K562 (cell line): Measurements from ENCODE around the gene SPTAN1. TPM values are rescaled to one million over a fixed set of nuclear protein-coding genes. Genes with fewer than 3 reads are reported as not detected.
A peak's percentile ranks its signal among the peaks of the same experiment; 100 is the strongest.

Experiments
- ATAC-seq: fragments of 200-7000 bp; cut with Tn5 transposase; 3 replicates; pipeline ENCODE4 v1.9.1; 2020; ENCODE audit warnings: moderate library complexity
- BruUV-seq: library from RNA; stranded (reverse); fragments of 400-500 nt; replicated peaks from 2 replicates; lab custom pipeline; 2021; lab: Mats Ljungman, UMichigan
- CTCF ChIA-PET: fragments of 300-600 bp; formaldehyde crosslinking; extraction: SDS; loops from one replicate; lab custom pipeline; 2021; ENCODE audit warnings: low intra/inter-chr PET ratio; lab: Yijun Ruan, JAX
- POLR2A ChIA-PET: fragments of 300-600, 350-650 bp; sonication (Branson Sonifier 250); formaldehyde crosslinking; extraction: SDS; loops from one replicate; lab custom pipeline; 2021; ENCODE audit warnings: antibody characterized with exemption, inconsistent platforms; lab: Yijun Ruan, JAX
- DNase-seq, 4 experiments: peaks; one replicate each; pipeline versions ENCODE4 v3.0.0 to v3.0.0-alpha.2; 2011 to 2018; ENCODE audit warnings: low spot score in 3 of 4, mixed read lengths in 3 of 4; ENCODE audit errors: extremely low read depth in 1 of 4
- FAIRE-seq: peaks from 2 replicates; lab custom pipeline; 2011; peaks lifted over from hg19 to GRCh38; lab: Jason Lieb, UNC
- H2AFZ ChIP-seq: 2 replicates; pipeline ENCODE4 v1.6.0; 2011; ENCODE audit warnings: low read depth, low read length, control low read depth, inconsistent platforms
- H3K27ac ChIP-seq: fragments of 200-600 bp; 3 replicates; pipeline ENCODE4 v1.8.0; 2011; ENCODE audit warnings: low read depth, mild to moderate bottlenecking, control low read depth, inconsistent platforms, low read length, moderate library complexity, mixed read lengths; ENCODE audit errors: extremely low read depth
- H3K27me3 ChIP-seq, 2 experiments: fragments of 300-600 bp in 1 of 2; 2 replicates in 1 of 2; 3 replicates in 1 of 2; pipeline versions ENCODE4 v1.6.0 to v1.8.0; 2011; ENCODE audit warnings: inconsistent platforms in 2 of 2, low read length in 2 of 2, mild to moderate bottlenecking in 1 of 2, mixed read lengths in 1 of 2, moderate library complexity in 1 of 2; ENCODE audit not compliant: control insufficient read depth in 2 of 2, insufficient read depth in 2 of 2
- H3K36me3 ChIP-seq: fragments of 300-600 bp; 3 replicates; pipeline ENCODE4 v1.8.0; 2011; ENCODE audit warnings: mild to moderate bottlenecking, low read length, inconsistent platforms; ENCODE audit not compliant: control insufficient read depth, insufficient read depth
- H3K4me1 ChIP-seq, 2 experiments: fragments of 200-600 bp in 1 of 2; replicated peaks in 1 of 2; 2 replicates in 1 of 2; 3 replicates in 1 of 2; pipeline versions ENCODE4 v1.5.1 to v1.8.0; 2011; ENCODE audit warnings: inconsistent platforms in 2 of 2, low read length in 2 of 2, mild to moderate bottlenecking in 1 of 2, mixed read lengths in 1 of 2, moderate library complexity in 1 of 2; ENCODE audit not compliant: control insufficient read depth in 2 of 2, insufficient read depth in 2 of 2
- H3K4me2 ChIP-seq: 2 replicates; pipeline ENCODE4 v1.6.1; 2011; ENCODE audit warnings: low read length, control low read depth, inconsistent platforms, mixed read lengths; ENCODE audit not compliant: insufficient read depth
- H3K4me3 ChIP-seq: fragments of 200-600 bp; sonication (generic), shearing (Covaris generic); 2 replicates; pipeline ENCODE4 v1.5.1; 2016; ENCODE audit warnings: control low read depth, inconsistent platforms
- H3K79me2 ChIP-seq: fragments of 200-600 bp; 3 replicates; pipeline ENCODE4 v1.8.0; 2011; ENCODE audit warnings: low read length, inconsistent platforms; ENCODE audit not compliant: control insufficient read depth, insufficient read depth
- H3K9ac ChIP-seq, 2 experiments: 2 replicates each; pipeline versions ENCODE4 v1.6.0 to v1.6.1; 2011; ENCODE audit warnings: low read depth in 2 of 2, low read length in 2 of 2, control low read depth in 1 of 2, inconsistent platforms in 1 of 2, mild to moderate bottlenecking in 1 of 2, mixed read lengths in 1 of 2; ENCODE audit not compliant: insufficient read depth in 1 of 2
- H3K9me1 ChIP-seq: one replicate; pipeline ENCODE4 v1.6.0; 2011; ENCODE audit warnings: inconsistent platforms, mild to moderate bottlenecking, low read length, moderate library complexity; ENCODE audit not compliant: control insufficient read depth, insufficient read depth
- H3K9me3 ChIP-seq: replicated peaks from 2 replicates; pipeline ENCODE4 v1.5.1; 2011; ENCODE audit warnings: low read depth, low read length, inconsistent platforms; ENCODE audit not compliant: control insufficient read depth, insufficient read depth
- H4K20me1 ChIP-seq: replicated peaks from 2 replicates; pipeline ENCODE4 v1.6.1; 2011; ENCODE audit warnings: low read length, inconsistent platforms, mixed read lengths; ENCODE audit not compliant: control insufficient read depth, insufficient read depth
- CHD1 ChIP-seq: fragments of 200-600 bp; sonication (generic); IDR thresholded peaks from one replicate; pipeline ENCODE4 v1.6.1; 2012; ENCODE audit warnings: mild to moderate bottlenecking, moderate library complexity, low read length, inconsistent platforms
- EP300 ChIP-seq: IDR thresholded peaks from 2 replicates; pipeline ENCODE4 v1.6.1; 2012; ENCODE audit warnings: low read length, improper control_type of control experiment
- MXD1 ChIP-seq: fragments of 250-450 bp; sonication (Bioruptor Pico); IDR thresholded peaks from 2 replicates; pipeline ENCODE4 v1.8.0; 2021; ENCODE audit warnings: borderline replicate concordance, mild to moderate bottlenecking, moderate library complexity; ENCODE audit not compliant: poor library complexity, severe bottlenecking
- NR2F6 ChIP-seq: fragments of 450-650 bp; formaldehyde crosslinking; IDR thresholded peaks from 2 replicates; pipeline ENCODE4 v1.4.0; 2020; ENCODE audit warnings: mild to moderate bottlenecking
- PTBP1 ChIP-seq: fragments of 200-400 bp; formaldehyde crosslinking; IDR thresholded peaks from 2 replicates; pipeline ENCODE4 v1.6.1; 2017; ENCODE audit warnings: low read depth, low read length
- RHOXF2B ChIP-seq: fragments of 250-450 bp; sonication (Bioruptor Pico); conservative IDR thresholded peaks from 2 replicates; pipeline ENCODE4 v1.5.1; 2021
- TARDBP ChIP-seq: fragments of 450-650 bp; IDR thresholded peaks from 2 replicates; pipeline ENCODE4 v1.6.1; 2016
- ZBTB43 ChIP-seq: sonication (generic); formaldehyde crosslinking; IDR thresholded peaks from 2 replicates; pipeline ENCODE4 v1.8.0; 2023; ENCODE audit warnings: mild to moderate bottlenecking, missing genetic modification reagents
- ZBTB8A ChIP-seq: fragments of 450-650 bp; IDR thresholded peaks from 2 replicates; pipeline ENCODE4 v1.6.1; 2018; ENCODE audit warnings: mild to moderate bottlenecking, moderate library complexity; ENCODE audit not compliant: partially characterized antibody
- ZNF318 ChIP-seq, 2 experiments: fragments of 450-650 bp; IDR thresholded peaks; 2 replicates each; pipeline ENCODE4 v1.6.1; 2016; ENCODE audit warnings: mild to moderate bottlenecking in 2 of 2, borderline replicate concordance in 1 of 2, low read depth in 1 of 2, moderate library complexity in 1 of 2
- WGBS: fragments of 100-300 bp; shearing (Covaris generic); methylation state at CpG from one replicate; pipeline ENCODE4 v1.1.6; 2016; ENCODE audit warnings: low coverage, mixed read lengths; ENCODE audit not compliant: insufficient coverage; ENCODE audit errors: missing lambda C conversion rate; 5-methylcytosine and 5-hydroxymethylcytosine counted together
- in situ Hi-C: fragments of 300-500 bp; cut with MboI; formaldehyde crosslinking; loops from 4 replicates; pipeline ENCODE4 v1.15.0; 2018; ENCODE audit warnings: inconsistent platforms, mixed read lengths
- intact Hi-C: fragments of 100-400 bp; cut with micrococcal nuclease; formaldehyde crosslinking; loops from 2 replicates; pipeline ENCODE4 v1.14.2; 2022
- polyA plus RNA-seq, 8 experiments: library from polyadenylated mRNA; depleted of rRNA in 4 of 8; stranded (reverse) in 5 of 8; unstranded in 3 of 8; fragments of >200 nt; fragmentation: Nextera tagmentation in 2 of 8; fragmentation: Illumina TruSeq in 1 of 8; extraction: Ambion mirVana in 2 of 8; extraction: Trizol in 1 of 8; gene quantifications; 2 replicates each; pipeline versions ENCODE4 v1.2.1 to v1.2.3, GENCODE V29; 2011 to 2014; ENCODE audit warnings: inconsistent platforms in 1 of 8, missing spikeins in 1 of 8
- total RNA-seq, 7 experiments: library from RNA; depleted of rRNA in 6 of 7; stranded (reverse); fragments of >200 nt in 6 of 7; fragmentation: Illumina TruSeq in 2 of 7; extraction: Trizol in 2 of 7; gene quantifications; 2 replicates each; pipeline versions ENCODE4 v1.2.1 to v1.2.3, GENCODE V29; 2011 to 2021; ENCODE audit warnings: low replicate concordance in 1 of 7

SPTAN1 gene
- total and polyA plus RNA-seq, 9 of the 15 experiments (the other 6 are each of a cell fraction or from before 2014, with no cell fraction given): 1.5 to 13.5 (median 6.8) TPM

GRCh38 chr9:128656416-128657343, 104.3 kb downstream of the SPTAN1 start, which contains the start of gene DYNC2I2:
DYNC2I2 (minus strand) TSS chr9:128656847; CDS start chr9:128656726, 121 bp downstream.
- FAIRE-seq (peak; percentile 88), DNase-seq (peak; percentile 99 to 100 (median 100))
- under 1% methylated on average over 82 of the region's 86 CpGs for WGBS
- TF ChIP-seq CHD1 (peak; percentile 84), TARDBP (peak; percentile 91), ZBTB43 (CRISPR knock-in tag) (no peak), PTBP1 (no peak), EP300 (no peak), RHOXF2B (CRISPR knock-in tag) (peak; percentile 29; the same call in 1 of the 2 replicates), ZBTB8A (no peak), MXD1 (CRISPR knock-in tag) (no peak), ZNF318 (IDR thresholded peaks at IDR 0.05; ENCODE audit: borderline replicate concordance in 1 of 2, low read depth in 1 of 2) (peak in 1 of 2 experiments; percentile 43; a peak in 1 of 4 replicates), NR2F6 (CRISPR knock-in tag) (peak; percentile 54; the same call in 1 of the 2 replicates)

More at GRCh38 chr9:128656416-128657343, 104.3 kb downstream of the SPTAN1 start, which contains the start of gene DYNC2I2:
- Histone ChIP-seq H4K20me1 (no peaks in the 10 kb centered on the region), H3K9me1 (no peaks in the 10 kb centered on the region), H3K27ac (peak within 1 kb of the TSS; percentile 99), H3K27me3 (no peaks in the 10 kb centered on the region; a peak in 1 of 5 replicates), H3K36me3 (peaks cover 15% of the 10 kb centered on the region; the same call in 2 of the 3 replicates), H3K4me2 (peak within 1 kb of the TSS; percentile 98), H3K9ac (peak within 1 kb of the TSS; percentile 95 to 99), H3K4me1 (peaks cover 5 to 28% of the 10 kb centered on the region in 2 experiments; a peak in 4 of 5 replicates), H3K79me2 (peaks cover 32% of the 10 kb centered on the region), H3K4me3 (peak within 1 kb of the TSS; percentile 68), H2AFZ (peak within 1 kb of the TSS; percentile 99), H3K9me3 (no peaks in the 10 kb centered on the region)
- ATAC-seq: peak; percentile 95
- ChIA-PET POLR2A (interaction anchor here (0.6 to 1.9 kb wide), 6 partner anchors 8 to 324 kb away, joined by 3 to 8 read pairs (median 3); no protein-coding TSS in a partner anchor), CTCF (no interaction called here)
- intact Hi-C loops: loop anchor here (1.0 kb wide), 1 partner anchor 33 kb away; the partner anchor contains the start of gene SET
- BruUV-seq: TSS peak; percentile 93
- in situ Hi-C loops: no loop called here
